Pulmonary artery endothelial cell (primary cell): ENCODE measurements around the gene OSGEPL1. TPM values are rescaled to one million over a fixed set of nuclear protein-coding genes. Genes with fewer than 3 reads are reported as not detected.
"Not testable (repeated sequence)": the region's sequence is repeated elsewhere in the genome, so short reads cannot be mapped to it uniquely, and the experiment has no call there.

Source experiments
- DNase-seq: peaks from one replicate; pipeline ENCODE4 v3.0.0-alpha.2; 2011; ENCODE audit warnings: low read depth, low spot score
- total RNA-seq: library from RNA; depleted of rRNA; stranded (reverse); fragments of >200 nt; gene quantifications from 2 replicates; pipeline ENCODE4 v1.2.3, GENCODE V29; 2014

OSGEPL1 gene
- total RNA-seq, 1 donor from 2014 or later: 9.2 TPM

DNA sequence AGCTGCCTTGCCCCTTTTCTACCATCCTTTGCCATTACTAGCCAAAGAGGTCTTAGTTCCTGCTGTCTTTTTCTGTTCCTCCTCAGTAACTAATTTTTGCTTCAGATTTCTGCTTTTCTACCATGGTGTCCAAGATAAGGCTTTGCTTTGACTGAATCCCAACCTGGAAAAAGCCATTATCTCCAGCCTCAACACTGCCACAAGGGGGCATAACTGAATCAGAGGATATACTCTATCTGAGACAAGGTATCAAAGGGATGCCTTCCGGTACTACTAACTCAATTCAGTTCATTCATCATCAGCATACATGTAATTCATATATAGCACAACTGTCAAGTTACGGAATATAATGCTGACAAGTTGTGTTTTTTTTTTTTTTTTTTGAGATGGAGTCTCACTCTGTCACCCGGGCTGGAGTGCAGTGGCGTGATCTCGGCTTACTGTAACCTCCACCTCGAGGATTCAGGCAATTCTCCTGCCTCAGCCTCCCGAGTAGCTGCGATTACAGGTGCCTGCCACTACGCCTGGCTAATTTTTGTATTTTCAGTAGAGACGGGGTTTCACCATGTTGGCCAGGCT is 11.4 kb downstream of the OSGEPL1 start:
- no peak for DNase-seq

DNA sequence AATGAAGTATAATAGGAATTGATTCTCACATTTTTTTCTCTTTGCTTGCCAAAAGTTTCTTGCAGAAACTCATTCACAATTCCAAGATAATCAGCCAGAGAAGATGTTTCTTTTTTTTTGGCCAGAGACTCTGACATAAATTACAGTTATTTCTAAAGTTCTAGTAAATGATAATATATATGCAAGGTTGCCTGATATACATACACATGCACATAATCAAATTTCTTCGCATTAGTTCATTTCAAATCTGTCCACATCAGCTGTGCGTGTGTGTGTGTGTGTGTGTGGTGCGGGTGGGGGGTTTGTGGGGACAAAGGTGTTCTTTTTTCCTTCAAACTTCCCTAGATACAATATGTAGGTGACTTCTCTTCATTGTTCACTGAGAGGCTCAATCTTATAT is 33.2 kb downstream of the OSGEPL1 start:
- DNase-seq: no peak

DNA sequence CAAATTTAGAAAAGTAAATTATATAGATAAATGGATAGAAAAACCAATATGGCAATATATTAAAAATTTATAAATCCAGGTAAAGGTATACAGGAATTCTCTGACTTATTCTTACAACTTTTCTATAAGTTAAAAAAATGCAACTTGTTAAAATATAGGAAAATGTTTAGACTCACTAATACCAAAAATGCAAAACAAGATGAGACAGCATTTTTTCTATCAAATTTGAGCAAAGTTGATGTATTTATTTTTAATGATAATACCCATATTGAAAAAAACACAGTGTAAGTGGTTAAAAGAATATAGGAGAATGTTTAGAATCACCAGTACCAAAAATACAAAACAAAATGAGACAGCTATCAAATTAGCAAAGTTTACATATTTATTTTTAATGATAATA is 35.7 kb downstream of the OSGEPL1 start:
- DNase-seq: no peak

DNA sequence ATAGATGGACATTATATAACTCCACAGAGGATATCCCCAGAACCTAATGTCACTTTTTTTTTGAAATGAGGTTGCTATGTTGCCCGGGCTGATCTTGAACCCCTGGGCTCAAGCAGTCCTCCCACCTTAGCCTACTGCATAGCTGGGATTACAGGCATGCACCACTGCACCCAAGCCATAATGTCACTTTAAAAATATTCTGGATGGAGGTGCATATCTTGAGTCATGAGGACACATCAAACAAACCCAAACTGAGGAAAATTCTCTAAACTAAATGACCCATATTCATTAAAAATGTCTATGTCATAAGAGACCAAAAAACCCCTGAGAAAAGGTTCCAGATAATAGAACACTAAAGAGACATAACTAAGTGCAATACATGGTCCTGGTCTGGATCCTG is 36.3 kb downstream of the OSGEPL1 start:
- DNase-seq: no peak

DNA sequence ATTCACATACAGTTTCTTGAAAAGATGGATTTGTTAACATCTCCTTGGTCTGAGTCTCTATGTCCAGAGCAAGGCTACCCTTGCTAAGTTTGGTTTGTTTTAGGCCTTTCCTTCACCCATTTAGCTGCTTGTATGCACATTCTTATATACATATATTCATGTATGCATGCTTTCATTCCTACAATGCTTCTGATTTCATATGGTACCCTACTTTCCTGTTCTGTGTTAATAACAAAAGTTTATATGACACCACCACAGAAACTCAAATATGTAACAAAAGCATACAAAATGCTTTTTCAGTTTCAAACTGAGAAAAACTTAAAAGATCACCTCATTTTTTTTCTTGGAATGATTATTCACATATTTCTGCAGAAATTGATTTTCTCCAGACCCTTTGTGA is 39.4 kb downstream of the OSGEPL1 start:
- DNase-seq: no peak

DNA sequence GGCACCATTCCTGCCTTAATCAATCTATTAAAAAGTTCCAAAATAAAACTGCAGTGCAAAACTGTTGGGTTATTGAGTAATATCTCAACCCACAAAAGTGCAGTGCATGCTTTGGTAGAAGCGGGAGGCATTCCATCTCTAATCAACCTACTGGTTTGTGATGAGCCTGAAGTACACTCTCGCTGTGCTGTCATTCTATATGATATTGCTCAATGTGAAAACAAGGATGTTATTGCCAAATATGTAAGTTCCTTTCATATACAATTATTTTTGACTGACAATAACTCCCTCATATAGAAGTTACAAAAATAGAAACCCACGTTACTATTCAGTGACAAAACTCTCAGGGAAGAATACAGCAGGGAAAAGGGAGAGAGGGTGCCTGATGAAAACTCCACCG is 43.0 kb downstream of the OSGEPL1 start:
- no peak for DNase-seq

DNA sequence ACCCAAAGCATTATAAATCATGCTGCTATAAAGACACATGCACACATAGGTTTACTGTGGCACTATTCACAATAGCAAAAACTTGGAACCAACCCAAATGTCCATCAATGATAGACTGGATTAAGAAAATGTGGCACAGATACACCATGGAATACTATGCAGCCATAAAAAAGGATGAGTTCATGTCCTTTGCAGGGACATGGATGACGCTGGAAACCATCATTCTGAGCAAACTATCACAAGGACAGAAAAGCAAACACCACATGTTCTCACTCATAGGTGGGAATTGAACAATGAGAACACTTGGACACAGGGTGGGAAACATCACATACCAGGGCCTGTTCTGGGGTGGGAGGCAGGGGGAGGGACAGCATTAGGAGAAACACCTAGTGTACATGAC is 45.0 kb downstream of the OSGEPL1 start:
- DNase-seq: not testable (repeated sequence)

DNA sequence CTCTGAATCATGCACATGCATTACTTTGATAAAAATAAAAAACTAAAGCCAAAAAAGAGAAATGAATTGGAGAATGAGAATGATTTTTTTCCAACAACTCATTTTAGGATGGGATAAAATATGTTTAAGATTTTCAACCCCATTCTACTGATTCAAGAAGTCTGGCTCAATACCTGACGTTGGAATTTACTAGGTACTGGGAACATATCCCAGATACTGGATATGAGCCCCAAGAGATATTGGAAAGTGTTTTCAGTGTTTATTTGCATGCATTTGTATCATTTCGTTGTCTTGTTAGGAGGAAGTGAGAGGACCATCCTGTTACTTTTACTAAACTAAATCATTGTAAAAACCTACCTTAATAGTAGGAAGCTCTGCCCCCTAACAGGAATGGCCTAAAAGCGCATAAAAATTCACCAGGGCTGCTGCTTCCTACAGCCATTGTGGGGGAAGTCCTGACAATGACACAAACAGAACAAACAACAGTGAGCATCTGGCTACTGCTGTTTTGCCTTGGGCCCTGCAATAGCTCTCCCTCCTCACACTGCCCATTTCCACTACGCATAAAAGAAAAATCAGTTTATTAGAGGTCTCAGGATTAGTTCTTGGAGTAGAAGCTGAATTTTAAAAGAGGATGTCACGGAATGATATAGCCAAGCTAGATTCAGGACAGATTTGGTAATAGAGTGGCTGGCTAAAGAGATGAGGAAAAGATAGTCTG is 52.9 kb downstream of the OSGEPL1 start:
- no peak for DNase-seq

DNA sequence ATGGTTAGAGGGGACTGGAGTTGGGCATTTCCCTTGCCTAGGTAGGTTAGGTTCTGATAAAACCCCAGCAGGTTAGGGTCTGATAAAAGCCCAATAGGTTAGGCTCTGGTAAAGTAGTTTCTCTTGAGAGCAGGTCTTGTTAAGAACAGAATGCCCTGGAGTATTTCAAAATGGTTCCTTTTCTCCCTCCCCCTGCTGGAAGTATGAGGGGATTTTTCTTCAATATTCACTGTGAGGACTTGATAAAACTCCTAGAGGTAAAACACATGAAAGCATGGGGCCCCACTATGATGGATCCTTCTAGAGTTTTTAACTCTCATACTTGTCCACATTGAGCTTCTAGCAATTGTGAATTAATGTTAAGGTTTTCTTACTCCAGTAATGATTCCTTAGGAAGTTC is 60.5 kb downstream of the OSGEPL1 start:
- no peak for DNase-seq

DNA sequence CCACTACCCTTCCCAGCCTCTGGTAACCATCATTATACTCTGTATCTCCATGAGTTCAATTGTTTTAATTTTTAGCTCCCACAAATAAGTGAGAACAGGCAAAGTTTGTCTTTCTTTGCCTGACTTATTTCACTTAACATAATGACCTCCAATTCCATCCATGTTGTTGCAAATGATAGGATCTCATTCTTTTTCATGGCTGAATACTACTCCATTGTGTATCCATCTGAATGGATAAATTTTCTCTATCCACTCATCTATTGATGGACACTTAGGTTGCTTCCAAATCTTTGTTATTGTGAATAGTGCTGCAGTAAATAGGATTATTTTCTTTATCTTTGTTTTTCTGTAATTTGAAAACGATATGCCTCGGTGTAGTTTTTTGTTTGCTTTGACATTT is 61.9 kb downstream of the OSGEPL1 start:
- no peak for DNase-seq

DNA sequence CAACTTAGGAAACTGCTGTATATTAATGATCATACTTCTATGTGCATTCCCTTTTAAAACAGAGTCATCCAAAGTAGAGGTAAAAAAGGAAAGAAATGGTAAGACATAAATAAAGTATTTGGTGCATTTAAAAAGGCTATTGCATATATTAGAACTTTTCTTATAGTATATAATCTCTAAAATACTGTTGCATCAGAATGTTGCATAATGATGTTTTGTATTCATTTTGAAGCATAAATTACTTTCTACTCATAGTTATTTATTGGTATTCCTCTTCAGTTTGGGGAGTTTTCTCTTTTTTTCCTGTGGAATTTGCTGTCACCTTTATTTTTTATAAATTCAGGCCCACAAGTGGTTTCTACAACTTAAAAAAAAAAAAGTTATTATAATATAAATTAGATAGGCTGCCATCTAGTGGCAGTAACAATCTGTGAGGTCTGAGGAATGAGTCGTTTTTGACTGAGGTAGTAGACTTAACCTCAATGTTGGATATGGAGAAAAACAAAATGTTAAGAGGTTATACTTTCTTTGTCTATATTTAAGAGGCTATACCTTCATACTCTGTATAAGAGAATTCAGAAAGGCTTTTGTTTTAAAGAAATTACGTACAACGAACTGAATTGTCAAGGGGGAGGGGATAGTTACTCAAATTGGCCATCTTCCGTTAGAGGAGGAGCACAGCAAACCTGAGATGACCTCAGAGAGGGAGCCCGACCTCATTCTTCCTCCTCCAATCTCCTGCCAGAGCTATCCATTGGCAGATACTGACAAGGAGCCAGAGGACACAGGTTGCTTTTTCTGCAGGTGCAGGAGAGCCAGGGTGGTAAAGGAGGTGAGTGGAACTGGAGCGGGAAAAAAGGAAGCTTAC is 64.3 kb downstream of the OSGEPL1 start:
- no peak for DNase-seq

Other genes starting within 250 kb of the OSGEPL1 start
- 15.6 and 109 TPM in 2 replicates for gene SLC40A1, start 182.0 kb downstream of the OSGEPL1 start, total RNA-seq
- 70.8 and 71.1 TPM in 2 replicates for gene ASNSD1, start 101.3 kb downstream of the OSGEPL1 start, total RNA-seq
- 3.4 and 3.6 TPM in 2 replicates for gene ANKAR, start 88.1 kb downstream of the OSGEPL1 start, total RNA-seq
- 30.7 and 39.7 TPM in 2 replicates for gene ORMDL1, start 21.5 kb upstream of the OSGEPL1 start, total RNA-seq
- 16.4 and 22.6 TPM in 2 replicates for gene PMS1, start 21.7 kb upstream of the OSGEPL1 start, total RNA-seq